Spleen (tissue), 11 donors: ENCODE results near the gene ST6GAL2. TPM values are rescaled to one million over a fixed set of nuclear protein-coding genes. Genes with fewer than 3 reads are reported as not detected.

Source experiments
- DNase-seq: peaks from one replicate; pipeline ENCODE4 v3.0.0-alpha.2; 2020
- H3K27ac ChIP-seq, 8 donors: fragments of 200-600 bp; sonication (generic) in 7 of 8; 1 replicate in 4 of 8; 2 replicates in 4 of 8; pipeline versions ENCODE4 v1.5.0 to v1.8.0; 2016 to 2021; ENCODE audit warnings: inconsistent platforms in 4 of 8, mild to moderate bottlenecking in 4 of 8, moderate library complexity in 1 of 8
- H3K27me3 ChIP-seq, 7 donors: fragments of 200-600 bp; sonication (generic) in 6 of 7; replicated peaks in 1 of 7; 1 replicate in 4 of 7; 2 replicates in 3 of 7; pipeline versions ENCODE4 v1.5.0 to v1.8.0; 2016 to 2021; ENCODE audit warnings: inconsistent platforms in 3 of 7, mild to moderate bottlenecking in 1 of 7
- H3K36me3 ChIP-seq, 6 donors: fragments of 200-600 bp; sonication (generic) in 5 of 6; 1 replicate in 4 of 6; 2 replicates in 2 of 6; pipeline versions ENCODE4 v1.5.0 to v1.8.0; 2016 to 2021; ENCODE audit warnings: inconsistent platforms in 2 of 6
- H3K4me1 ChIP-seq, 6 donors: fragments of 200-600 bp; sonication (generic) in 5 of 6; 1 replicate in 3 of 6; 2 replicates in 3 of 6; pipeline versions ENCODE4 v1.5.0 to v1.8.0; 2016 to 2021; ENCODE audit warnings: inconsistent platforms in 3 of 6
- H3K4me3 ChIP-seq, 8 donors: fragments of 200-600 bp; sonication (generic) in 7 of 8; 1 replicate in 4 of 8; 2 replicates in 4 of 8; pipeline versions ENCODE4 v1.5.0 to v1.8.0; 2016 to 2021; ENCODE audit warnings: inconsistent platforms in 4 of 8, mild to moderate bottlenecking in 4 of 8, moderate library complexity in 2 of 8
- H3K9me3 ChIP-seq, 8 donors: fragments of 200-600 bp; sonication (generic) in 7 of 8; 1 replicate in 4 of 8; 2 replicates in 4 of 8; pipeline versions ENCODE4 v1.5.0 to v1.8.0; 2016 to 2021; ENCODE audit warnings: inconsistent platforms in 4 of 8
- CTCF ChIP-seq, 11 experiments: fragments of 200-600 bp in 7 of 11; fragments of 450-650 bp in 4 of 11; sonication (generic) in 4 of 11; IDR thresholded peaks in 8 of 11; conservative IDR thresholded peaks in 3 of 11; 1 replicate in 7 of 11; 2 replicates in 4 of 11; pipeline versions ENCODE4 v1.4.0 to v1.8.0; 2016 to 2021; ENCODE audit warnings: antibody characterized with exemption in 11 of 11, inconsistent platforms in 4 of 11, mild to moderate bottlenecking in 1 of 11
- POLR2A ChIP-seq, 3 donors: fragments of 450-650 bp; IDR thresholded peaks; one replicate each; pipeline ENCODE4 v1.5.1; 2017; ENCODE audit warnings: antibody characterized with exemption in 3 of 3, mild to moderate bottlenecking in 1 of 3
- POLR2AphosphoS5 ChIP-seq, 3 donors: sonication (generic); formaldehyde crosslinking; IDR thresholded peaks; one replicate each; pipeline ENCODE4 v1.5.1; 2017; ENCODE audit warnings: antibody characterized with exemption in 3 of 3
- WGBS, 5 donors: extraction: QIAGEN DNeasy Blood & Tissue Kit in 3 of 5; methylation state at CpG; one replicate each; pipeline versions ENCODE4 v1.1.5 to v1.1.7; 2013 to 2018; 5-methylcytosine and 5-hydroxymethylcytosine counted together
- intact Hi-C: fragments of 100-400 bp; cut with DNase I; formaldehyde crosslinking; loops from one replicate; pipeline ENCODE4 v1.15.0; 2023; ENCODE audit warnings: low total_unique reads
- polyA plus RNA-seq, 3 donors: library from polyadenylated mRNA; stranded (reverse); fragments of 200-250 nt; gene quantifications; one replicate each; pipeline ENCODE4 v1.2.1, GENCODE V29; 2013
- total RNA-seq, 7 donors: library from RNA; depleted of rRNA in 3 of 7; stranded (reverse); fragments of >200 nt in 3 of 7; fragmentation: NEBNext Ultra II Directional in 4 of 7; extraction: Animal tissue kit (Norgen Biotek cat#: 25700) in 4 of 7; gene quantifications; one replicate each; pipeline versions ENCODE4 v1.1.0 to v1.2.1, GENCODE V29; 2016 to 2021
- donor health status: healthy with polysubstance abuse.
- donor health status: DM: no; HTN: no; CAD: no; lungs with moderate emphysema.
- donor health status: DM: no; HTN: no; CAD: no.
- donor health status: Bipolar disorder and iron deficiency.
- donor health status: healthy.
- donor health status: DM: no; HTN: no; CAD: no.
- donor health status: DM: yes; HTN: yes; CAD: no.

ST6GAL2 gene
- total and polyA plus RNA-seq, 10 donors: under 0.01 to 0.13 (median 0.03) TPM; not detected in 5

DNA sequence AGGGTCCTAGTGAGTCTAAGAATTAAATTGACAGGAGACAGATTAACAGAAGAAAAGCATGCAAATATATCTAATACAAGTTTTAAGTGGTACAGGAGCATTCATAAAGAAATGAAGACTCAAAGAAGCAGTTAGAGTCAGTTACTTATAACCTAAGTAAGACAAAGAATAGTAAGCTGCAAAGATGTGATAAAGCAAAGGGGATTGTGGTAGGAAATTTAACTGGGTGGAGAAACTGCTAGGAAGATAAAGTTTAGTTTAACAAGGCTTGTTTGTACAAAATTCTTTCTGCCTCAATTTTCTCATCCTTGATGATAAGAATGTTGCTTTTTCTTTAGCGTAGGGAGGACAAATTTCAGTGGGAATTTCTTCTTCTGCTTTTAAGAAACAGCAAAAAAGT is 35.5 kb upstream of the ST6GAL2 start:
- Histone ChIP-seq H3K4me1 (no peaks in the 10 kb centered on the region), H3K36me3 (no peaks in the 10 kb centered on the region), H3K27me3 (no peaks in the 10 kb centered on the region), H3K4me3 (no peak overlapping the region), H3K27ac (no peak overlapping the region), H3K9me3 (peaks cover 0 to 18% (median 7%) of the 10 kb centered on the region in 8 donors)
- no peak for TF ChIP-seq POLR2AphosphoS5 (IDR thresholded peaks at IDR 0.05)
- no peak for TF ChIP-seq CTCF (IDR thresholded peaks at IDR 0.05 in 8 of 11, conservative IDR thresholded peaks at IDR 0.05 in 3 of 11)
- no peak for TF ChIP-seq POLR2A (IDR thresholded peaks at IDR 0.05)
- DNase-seq: no peak
- 86 to 95% (median 89%) methylated on average over 1 of the region's 1 CpG for WGBS, 5 donors
- intact Hi-C loops: no loop called here

DNA sequence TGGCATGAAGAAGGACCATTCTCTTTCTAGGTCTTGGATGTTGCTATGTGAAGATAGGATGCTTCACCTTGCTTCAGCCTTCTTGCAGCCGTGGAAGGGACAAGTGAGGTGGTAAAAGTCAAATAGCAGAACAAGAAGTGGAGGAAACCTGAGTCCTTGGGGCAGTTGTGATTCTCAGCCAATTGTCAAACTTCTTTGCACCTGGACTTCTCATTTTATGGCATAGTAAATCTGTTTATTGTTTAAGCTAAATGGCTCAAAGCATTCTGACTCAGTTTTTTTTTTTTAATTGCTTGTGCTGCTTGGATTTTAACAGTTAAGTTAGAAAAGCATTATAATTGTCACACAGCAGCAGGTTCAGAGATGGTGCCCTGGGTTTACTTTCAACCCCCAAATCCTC is 33.0 kb upstream of the ST6GAL2 start:
- H3K9me3 ChIP-seq: peaks cover 0 to 13% (median 3%) of the 10 kb centered on the region in 8 donors
- no peak overlapping the region for H3K4me3 ChIP-seq
- intact Hi-C loops: no loop called here
- TF ChIP-seq CTCF (IDR thresholded peaks at IDR 0.05 in 8 of 11, conservative IDR thresholded peaks at IDR 0.05 in 3 of 11): no peak
- no peak for TF ChIP-seq POLR2A (IDR thresholded peaks at IDR 0.05)
- TF ChIP-seq POLR2AphosphoS5 (IDR thresholded peaks at IDR 0.05): no peak
- 62 to 73% (median 67%) methylated on average over 1 of the region's 1 CpG for WGBS, 5 donors
- H3K36me3 ChIP-seq: no peaks in the 10 kb centered on the region
- H3K27ac ChIP-seq: no peak overlapping the region
- no peak for DNase-seq
- no peaks in the 10 kb centered on the region for H3K27me3 ChIP-seq
- no peaks in the 10 kb centered on the region for H3K4me1 ChIP-seq

DNA sequence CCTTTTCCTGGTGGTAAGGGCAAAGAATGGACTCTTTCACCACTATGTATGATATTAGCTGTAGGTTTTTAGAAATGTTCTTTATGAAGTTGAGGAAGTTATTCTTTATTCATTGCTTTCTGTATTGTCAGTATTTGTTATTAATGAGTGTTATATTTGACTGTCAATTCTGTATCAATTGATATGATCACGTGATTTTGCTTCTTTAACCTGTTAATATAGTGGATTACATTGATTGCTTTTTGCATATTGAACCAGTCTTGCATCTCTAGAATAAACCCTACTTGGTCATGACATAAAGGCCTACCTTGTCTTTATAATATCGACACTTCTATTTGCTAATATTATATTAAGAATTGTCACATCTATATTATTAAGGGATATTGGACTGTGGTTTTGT is 18.3 kb upstream of the ST6GAL2 start:
- DNase-seq: no peak
- Histone ChIP-seq H3K4me1 (no peaks in the 10 kb centered on the region), H3K27me3 (no peaks in the 10 kb centered on the region), H3K36me3 (no peaks in the 10 kb centered on the region), H3K9me3 (peaks cover 0 to 12% (median 4%) of the 10 kb centered on the region in 8 donors), H3K27ac (no peak overlapping the region), H3K4me3 (no peak overlapping the region)
- WGBS, 5 donors: 78 to 92% (median 84%) methylated on average over 2 of the region's 2 CpGs
- intact Hi-C loops: no loop called here
- no peak for TF ChIP-seq POLR2AphosphoS5 (IDR thresholded peaks at IDR 0.05)
- TF ChIP-seq POLR2A (IDR thresholded peaks at IDR 0.05): no peak
- no peak for TF ChIP-seq CTCF (IDR thresholded peaks at IDR 0.05 in 8 of 11, conservative IDR thresholded peaks at IDR 0.05 in 3 of 11)

DNA sequence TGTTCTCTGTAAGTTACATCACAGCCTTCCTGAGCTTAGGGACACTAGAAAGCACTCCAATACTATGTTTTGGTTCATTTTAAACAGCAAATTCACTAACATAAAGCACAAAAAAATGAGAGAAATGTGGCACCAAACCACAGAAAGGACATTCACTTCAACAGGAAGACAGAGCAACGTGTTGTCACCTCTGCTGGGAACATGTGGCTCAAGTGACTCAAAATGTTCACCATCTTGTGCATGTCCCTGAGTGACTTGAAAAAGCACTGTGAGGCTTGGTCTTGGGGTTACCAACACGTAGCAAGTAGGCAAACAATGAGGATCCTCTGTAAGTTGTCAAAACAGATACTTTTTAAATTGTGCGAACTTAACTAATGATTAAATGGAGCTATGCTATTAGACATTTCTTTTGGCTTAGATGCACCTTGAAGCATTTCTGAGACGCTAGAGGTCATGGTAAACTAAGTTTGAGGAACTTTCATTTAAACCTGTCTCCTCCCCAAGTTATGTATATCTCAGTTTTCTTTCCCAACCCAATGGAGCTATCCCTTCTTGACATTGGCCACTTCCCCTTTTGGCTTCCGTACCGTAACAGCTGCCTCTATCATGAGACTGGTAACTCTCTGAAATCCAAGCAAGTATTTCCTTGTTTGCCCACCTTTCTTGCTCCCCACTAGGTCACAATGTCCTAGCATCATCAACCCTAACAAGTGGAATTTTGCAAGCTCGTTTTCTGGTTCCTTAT is 14.0 kb upstream of the ST6GAL2 start:
- Histone ChIP-seq H3K27me3 (no peaks in the 10 kb centered on the region), H3K4me1 (no peaks in the 10 kb centered on the region), H3K27ac (no peak overlapping the region), H3K9me3 (peaks cover 0 to 12% (median 4%) of the 10 kb centered on the region in 8 donors), H3K36me3 (no peaks in the 10 kb centered on the region), H3K4me3 (no peak overlapping the region)
- no peak for DNase-seq
- intact Hi-C loops: no loop called here
- WGBS, 5 donors: 47 to 61% (median 54%) methylated on average over 7 of the region's 7 CpGs
- TF ChIP-seq POLR2A (IDR thresholded peaks at IDR 0.05) (no peak), CTCF (IDR thresholded peaks at IDR 0.05 in 8 of 11, conservative IDR thresholded peaks at IDR 0.05 in 3 of 11) (no peak), POLR2AphosphoS5 (IDR thresholded peaks at IDR 0.05) (no peak)
